CD4-positive, alpha-beta T cell (primary cell): ENCODE results near the gene ZBTB5. TPM values are rescaled to one million over a fixed set of nuclear protein-coding genes. Genes with fewer than 3 reads are reported as not detected.

Experiments
- ATAC-seq: fragments of 200-7000 bp; cut with Tn5 transposase; one replicate; pipeline ENCODE4 v1.10.0; 2022; ENCODE audit warnings: mild to moderate bottlenecking; ENCODE audit not compliant: poor library complexity
- CTCF ChIA-PET: fragments of 350-600 bp; sonication (Branson Sonifier 250); formaldehyde crosslinking; loops from one replicate; lab custom pipeline; 2021; ENCODE audit warnings: antibody characterized with exemption, inconsistent platforms; lab: Charles Lee
- POLR2A ChIA-PET: fragments of 350-600 bp; sonication (Branson Sonifier 250); formaldehyde crosslinking; loops from one replicate; lab custom pipeline; 2021; ENCODE audit warnings: antibody characterized with exemption, inconsistent platforms; lab: Charles Lee
- DNase-seq, 14 experiments: peaks; one replicate each; pipeline ENCODE4 v3.0.0-alpha.2; 2013 to 2020; ENCODE audit warnings: mixed read lengths in 2 of 14
- H3K27ac ChIP-seq, 2 donors: one replicate each; pipeline versions ENCODE4 v1.5.1 to v1.7.0; 2013; ENCODE audit warnings: low read length in 2 of 2, low read depth in 1 of 2, mild to moderate bottlenecking in 1 of 2
- H3K27me3 ChIP-seq, 2 experiments: 1 replicate in 1 of 2; 2 replicates in 1 of 2; pipeline versions ENCODE4 v1.6.1 to v1.7.0; 2013; ENCODE audit warnings: low read length in 2 of 2, control low read depth in 1 of 2, mild to moderate bottlenecking in 1 of 2, moderate library complexity in 1 of 2; ENCODE audit not compliant: insufficient read depth in 2 of 2, control insufficient read depth in 1 of 2
- H3K36me3 ChIP-seq: one replicate; pipeline ENCODE4 v1.6.1; 2013; ENCODE audit warnings: low read length, control low read depth; ENCODE audit not compliant: insufficient read depth
- H3K4me1 ChIP-seq: one replicate; pipeline ENCODE4 v1.6.1; 2013; ENCODE audit warnings: low read length, control low read depth; ENCODE audit not compliant: insufficient read depth
- H3K4me3 ChIP-seq: one replicate; pipeline ENCODE4 v1.5.1; 2013; ENCODE audit warnings: mild to moderate bottlenecking, low read length, moderate library complexity
- H3K9me3 ChIP-seq, 2 experiments: 1 replicate in 1 of 2; 2 replicates in 1 of 2; pipeline versions ENCODE4 v1.6.1 to v1.7.0; 2013; ENCODE audit warnings: low read length in 2 of 2, mild to moderate bottlenecking in 2 of 2, control low read depth in 1 of 2, moderate library complexity in 1 of 2; ENCODE audit not compliant: control insufficient read depth in 1 of 2, insufficient read depth in 1 of 2
- H3K27ac Mint-ChIP-seq: one replicate; pipeline ENCODE4 v1.8.0; 2020; ENCODE audit warnings: mixed read lengths
- H3K27me3 Mint-ChIP-seq: one replicate; pipeline ENCODE4 v1.8.0; 2021; ENCODE audit warnings: mixed read lengths
- H3K36me3 Mint-ChIP-seq: one replicate; pipeline ENCODE4 v1.8.0; 2021; ENCODE audit warnings: low read depth, mixed read lengths
- H3K4me1 Mint-ChIP-seq: one replicate; pipeline ENCODE4 v1.8.0; 2021; ENCODE audit warnings: low read depth, mixed read lengths
- H3K4me3 Mint-ChIP-seq: one replicate; pipeline ENCODE4 v1.8.0; 2020; ENCODE audit warnings: mild to moderate bottlenecking, mixed read lengths
- H3K9me3 Mint-ChIP-seq: one replicate; pipeline ENCODE4 v1.8.0; 2020; ENCODE audit warnings: mixed read lengths
- intact Hi-C, 2 experiments: fragments of 100-400 bp; cut with DNase I in 1 of 2; cut with micrococcal nuclease in 1 of 2; formaldehyde crosslinking; loops; one replicate each; pipeline versions ENCODE4 v1.15.1 to v1.9.0; 2023 to 2025; cut with DNase I, micrococcal nuclease
- total RNA-seq, 174 experiments: library from RNA in 2 of 174; stranded (reverse) in 2 of 174; gene quantifications; one replicate each; pipeline ENCODE4 v1.2.3 and lab custom pipeline; 2021 to 2026
- TF ChIP-seq, protein P1 (sequence below): fragments of 200-600 bp; IDR thresholded peaks from one replicate; pipeline ENCODE4 v1.8.0; 2022; ENCODE audit warnings: antibody characterized with exemption, mild to moderate bottlenecking

Gene ZBTB5
- total RNA-seq, 2 experiments from 2014 or later: 21.3 to 22.0 TPM

GRCh38 chr9:37452611-37453010, 12.6 kb downstream of the ZBTB5 start:
- no peak overlapping the region for H3K4me3 Mint-ChIP-seq
- ATAC-seq (no peak), DNase-seq (no peak)
- Histone ChIP-seq H3K27me3 (no peaks in the 10 kb centered on the region), H3K4me3 (no peak overlapping the region), H3K4me1 (peaks cover 11% of the 10 kb centered on the region), H3K9me3 (no peaks in the 10 kb centered on the region), H3K27ac (no peak overlapping the region), H3K36me3 (no peaks in the 10 kb centered on the region)
- ChIA-PET POLR2A (no interaction called here), CTCF (no interaction called here)
- H3K27ac Mint-ChIP-seq: no peak overlapping the region
- intact Hi-C loops: no loop called here
- H3K4me1 Mint-ChIP-seq: peaks cover 67% of the 10 kb centered on the region
- H3K36me3 Mint-ChIP-seq: peaks cover 20% of the 10 kb centered on the region
- H3K27me3 Mint-ChIP-seq: no peaks in the 10 kb centered on the region
- TF ChIP-seq, protein P1, sequence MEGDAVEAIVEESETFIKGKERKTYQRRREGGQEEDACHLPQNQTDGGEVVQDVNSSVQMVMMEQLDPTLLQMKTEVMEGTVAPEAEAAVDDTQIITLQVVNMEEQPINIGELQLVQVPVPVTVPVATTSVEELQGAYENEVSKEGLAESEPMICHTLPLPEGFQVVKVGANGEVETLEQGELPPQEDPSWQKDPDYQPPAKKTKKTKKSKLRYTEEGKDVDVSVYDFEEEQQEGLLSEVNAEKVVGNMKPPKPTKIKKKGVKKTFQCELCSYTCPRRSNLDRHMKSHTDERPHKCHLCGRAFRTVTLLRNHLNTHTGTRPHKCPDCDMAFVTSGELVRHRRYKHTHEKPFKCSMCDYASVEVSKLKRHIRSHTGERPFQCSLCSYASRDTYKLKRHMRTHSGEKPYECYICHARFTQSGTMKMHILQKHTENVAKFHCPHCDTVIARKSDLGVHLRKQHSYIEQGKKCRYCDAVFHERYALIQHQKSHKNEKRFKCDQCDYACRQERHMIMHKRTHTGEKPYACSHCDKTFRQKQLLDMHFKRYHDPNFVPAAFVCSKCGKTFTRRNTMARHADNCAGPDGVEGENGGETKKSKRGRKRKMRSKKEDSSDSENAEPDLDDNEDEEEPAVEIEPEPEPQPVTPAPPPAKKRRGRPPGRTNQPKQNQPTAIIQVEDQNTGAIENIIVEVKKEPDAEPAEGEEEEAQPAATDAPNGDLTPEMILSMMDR: no peak
- H3K9me3 Mint-ChIP-seq: no peaks in the 10 kb centered on the region

- H3K27ac ChIP-seq: no peak overlapping the region
- Mint-ChIP-seq H3K4me1 (peaks cover 67% of the 10 kb centered on the region), H3K4me3 (no peak overlapping the region), H3K27ac (no peak overlapping the region), H3K9me3 (no peaks in the 10 kb centered on the region), H3K36me3 (peaks cover 20% of the 10 kb centered on the region), H3K27me3 (no peaks in the 10 kb centered on the region)
- no peaks in the 10 kb centered on the region for H3K36me3 ChIP-seq
- ATAC-seq (no peak), DNase-seq (no peak)
- peaks cover 4% of the 10 kb centered on the region for H3K4me1 ChIP-seq
- TF ChIP-seq, protein P1: no peak
- H3K27me3 ChIP-seq: no peaks in the 10 kb centered on the region
- intact Hi-C loops: no loop called here
- ChIA-PET CTCF (interaction anchor here (0.7 kb wide), 1 partner anchor 149 kb away, joined by 3 read pairs; no protein-coding TSS in a partner anchor), POLR2A (no interaction called here)
- H3K9me3 ChIP-seq: no peaks in the 10 kb centered on the region
- no peak overlapping the region for H3K4me3 ChIP-seq
These were observed 13.6 kb downstream of the ZBTB5 start for GRCh38 chr9:37451628-37452027.

GRCh38 chr9:37449862-37450632, 15.2 kb downstream of the ZBTB5 start:
- no peak overlapping the region for H3K27ac ChIP-seq
- H3K4me3 ChIP-seq: no peak overlapping the region
- ChIA-PET POLR2A (no interaction called here), CTCF (no interaction called here)
- TF ChIP-seq, protein P1: no peak
- no peak overlapping the region for H3K27ac Mint-ChIP-seq
- H3K36me3 Mint-ChIP-seq: peaks cover 21% of the 10 kb centered on the region
- H3K9me3 Mint-ChIP-seq: no peaks in the 10 kb centered on the region
- H3K4me1 Mint-ChIP-seq: peaks cover 62% of the 10 kb centered on the region
- no peaks in the 10 kb centered on the region for H3K27me3 Mint-ChIP-seq
- H3K9me3 ChIP-seq: no peaks in the 10 kb centered on the region
- no peak for DNase-seq
- no peak for ATAC-seq
- H3K27me3 ChIP-seq: no peaks in the 10 kb centered on the region
- no peaks in the 10 kb centered on the region for H3K4me1 ChIP-seq
- intact Hi-C loops: no loop called here
- H3K36me3 ChIP-seq: no peaks in the 10 kb centered on the region
- H3K4me3 Mint-ChIP-seq: no peak overlapping the region
